Erythroblast (primary cell): ENCODE measurements around the gene GCLC.

Experiments used
- DNase-seq, 2 experiments: peaks; one replicate each; lab custom pipeline; 2025; lab: John Stamatoyannopoulos, UW
- GATA1 ChIP-seq: IDR thresholded peaks from 2 replicates; pipeline ENCODE4 v1.6.1; 2011; ENCODE audit warnings: low read depth, mild to moderate bottlenecking, control low read depth, low read length, moderate library complexity
- POLR2A ChIP-seq: IDR thresholded peaks from 2 replicates; pipeline ENCODE4 v1.6.1; 2011; ENCODE audit warnings: mild to moderate bottlenecking, low read length

GCLC gene

DNA sequence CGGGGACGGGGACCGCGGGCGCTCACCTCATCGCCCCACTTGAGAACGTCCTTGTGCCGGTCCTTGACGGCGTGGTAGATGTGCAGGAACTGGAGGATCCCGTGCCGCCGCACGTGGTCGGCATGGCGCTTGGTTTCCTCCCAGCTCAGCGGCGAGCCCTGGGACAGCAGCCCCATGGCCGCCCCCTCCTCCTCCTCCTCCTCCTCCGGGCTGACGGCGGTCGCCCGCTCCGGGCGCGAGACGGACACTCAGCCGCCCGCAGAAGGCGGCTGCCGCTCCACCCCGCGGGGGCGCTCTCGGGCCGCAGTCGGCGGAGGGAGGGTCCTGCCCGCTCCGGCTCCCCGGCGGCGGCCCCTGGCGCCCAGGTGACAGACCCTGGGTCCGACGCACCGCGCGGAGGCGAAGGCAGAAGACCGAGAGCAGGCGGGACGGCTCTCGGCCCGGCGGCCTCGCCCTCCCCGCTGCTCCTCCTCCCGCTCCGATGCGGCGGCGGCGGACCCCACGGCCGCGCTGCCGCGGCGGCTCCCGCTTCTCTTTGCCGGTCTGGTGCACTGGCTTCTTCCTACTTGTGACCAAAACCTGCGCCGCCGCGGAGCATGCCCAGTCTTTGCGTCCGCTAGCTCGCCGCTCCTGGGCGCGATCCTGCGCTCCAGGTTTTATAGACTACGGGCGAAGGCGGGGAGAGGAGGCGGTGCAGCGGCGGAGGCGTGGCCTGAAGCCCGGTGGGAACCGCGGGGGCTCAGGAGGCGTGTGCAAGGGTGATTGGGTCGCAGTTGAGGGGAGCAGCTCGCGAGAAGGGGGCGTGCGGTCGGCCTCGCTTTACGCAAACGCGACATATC is at the start of gene GCLC:
TSS of gene GCLC (minus strand) at position 632 of the 839 bp plus-strand sequence. CDS start at position 176, 456 bp downstream.
- TF ChIP-seq POLR2A (peak; percentile 94), GATA1 (no peak)
- DNase-seq: peak; percentile 95 to 96

- peak in 1 of 2 experiments; percentile 11 for DNase-seq
- no peak for TF ChIP-seq GATA1
- no peak for TF ChIP-seq POLR2A
These were observed 49.7 kb upstream of the GCLC start for GRCh38 chr6:53594596-53594995.

GRCh38 chr6:53593001-53593488 is 48.1 kb upstream of the GCLC start:
- no peak for TF ChIP-seq POLR2A
- TF ChIP-seq GATA1: no peak
- peak in 1 of 2 experiments; percentile 7 for DNase-seq

- TF ChIP-seq GATA1 (no peak), POLR2A (no peak)
- no peak for DNase-seq
These were observed 47.0 kb upstream of the GCLC start for GRCh38 chr6:53591873-53592272.

DNA sequence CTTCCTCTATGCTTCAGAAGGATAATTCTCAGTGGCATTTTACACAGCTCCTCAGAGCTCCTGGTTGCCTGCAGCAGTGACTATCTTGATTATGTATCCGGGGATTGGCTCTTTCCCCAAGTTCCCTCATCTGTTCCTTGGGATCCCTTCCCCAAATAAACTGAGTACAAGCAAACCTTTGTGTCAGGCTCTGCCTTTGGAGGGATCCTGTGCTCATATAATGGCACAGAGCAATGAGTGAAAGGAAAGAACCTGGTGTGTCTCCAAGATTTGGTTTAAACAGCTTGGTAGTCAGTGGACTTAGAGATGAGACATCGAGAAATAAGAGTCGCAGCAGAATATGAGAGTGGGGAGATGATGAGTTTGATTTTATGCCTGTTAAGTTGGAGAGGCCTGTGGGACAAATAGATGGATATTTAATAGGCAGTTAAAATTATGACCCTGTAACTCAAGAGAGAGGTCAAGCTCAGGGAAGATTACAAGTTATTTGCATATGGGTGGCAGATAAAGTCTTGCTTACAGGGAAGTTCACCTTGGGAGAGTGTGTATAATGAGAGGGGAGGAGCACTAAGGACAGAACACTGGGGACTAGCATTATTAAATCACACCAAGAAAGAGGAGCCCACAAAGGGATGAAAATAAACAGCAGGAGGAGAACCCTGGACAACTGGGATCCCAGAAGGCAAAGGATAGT is 44.1 kb upstream of the GCLC start:
- no peak for DNase-seq
- TF ChIP-seq POLR2A: no peak
- no peak for TF ChIP-seq GATA1

DNA sequence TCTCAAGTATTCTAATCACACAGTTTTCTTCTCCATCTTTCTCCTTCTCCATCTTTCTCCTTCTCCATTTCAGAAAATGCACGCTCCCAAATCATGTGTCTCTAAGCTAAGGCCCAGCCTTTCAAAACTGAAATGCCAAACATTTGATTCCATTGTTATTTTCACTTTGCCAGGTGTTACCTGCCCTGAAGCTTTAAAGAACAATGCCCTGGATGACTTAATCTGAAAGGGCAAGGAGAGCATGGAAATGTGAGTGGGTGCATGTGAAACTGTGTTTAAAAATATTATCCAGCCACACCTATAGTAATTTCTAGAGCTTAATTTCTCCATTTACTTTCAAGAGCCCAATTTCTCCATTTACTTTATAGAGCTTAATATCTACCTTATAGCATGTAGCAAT is 42.4 kb upstream of the GCLC start:
- no peak for DNase-seq
- TF ChIP-seq POLR2A (no peak), GATA1 (no peak)

DNA sequence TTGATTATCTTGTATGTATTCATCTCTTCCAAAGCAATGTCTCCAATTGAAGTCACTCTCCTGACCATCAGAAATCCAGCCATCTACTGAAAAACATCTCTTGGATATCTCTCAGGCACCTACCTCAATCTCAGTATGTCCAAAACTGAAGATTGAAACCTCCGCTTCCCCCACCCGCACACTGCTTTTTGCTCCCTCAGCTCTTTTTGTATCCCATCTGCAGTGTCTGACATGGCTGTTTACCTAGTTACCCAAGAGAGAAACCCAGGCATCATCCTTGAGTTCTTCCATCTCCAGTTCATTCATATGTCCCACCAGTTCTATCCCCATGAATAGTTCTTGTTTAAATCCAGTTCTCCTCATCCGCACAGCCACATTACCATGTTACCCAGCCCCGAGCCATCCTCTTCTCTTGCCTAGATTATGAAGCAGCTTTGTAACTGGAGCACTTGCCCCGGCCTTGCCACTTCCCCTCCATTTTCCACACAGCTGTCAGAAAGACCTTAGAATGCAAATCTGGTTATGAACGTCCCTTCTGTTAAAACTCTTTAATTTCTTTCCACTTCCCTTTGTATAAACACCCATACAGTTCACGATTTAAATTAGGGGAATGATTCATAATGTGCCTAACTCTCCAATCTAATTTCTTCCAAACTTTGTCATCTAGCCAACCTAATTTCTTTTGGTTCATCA is 40.5 kb upstream of the GCLC start:
- no peak for DNase-seq
- no peak for TF ChIP-seq POLR2A
- TF ChIP-seq GATA1: no peak

DNA sequence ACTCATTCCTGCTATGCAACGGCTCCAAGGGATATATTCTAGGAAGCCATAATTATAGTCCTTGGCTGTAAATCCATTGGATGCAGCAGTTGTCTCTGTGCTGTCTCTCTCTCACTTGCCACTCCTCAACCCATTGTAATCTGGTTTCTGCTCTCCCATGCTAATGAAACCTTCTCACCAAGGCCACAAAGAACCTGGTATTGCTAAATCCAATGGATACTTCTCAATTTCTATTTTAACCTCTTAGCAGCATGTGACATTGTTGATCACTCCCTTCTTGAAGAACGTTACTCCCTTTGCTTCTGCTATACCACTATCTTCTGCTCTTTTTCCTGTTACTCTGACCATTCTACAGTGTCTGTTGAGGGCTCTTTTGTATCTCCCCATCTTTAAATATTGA is 39.8 kb upstream of the GCLC start:
- TF ChIP-seq POLR2A (no peak), GATA1 (no peak)
- DNase-seq: no peak

- DNase-seq: no peak
- TF ChIP-seq GATA1: no peak
- TF ChIP-seq POLR2A: no peak
These were observed 38.5 kb upstream of the GCLC start for GRCh38 chr6:53583451-53583850.

GRCh38 chr6:53582963-53583362 is 38.1 kb upstream of the GCLC start:
- TF ChIP-seq POLR2A (no peak), GATA1 (no peak)
- DNase-seq: no peak

GRCh38 chr6:53581856-53582255 is 37.0 kb upstream of the GCLC start:
- DNase-seq: no peak

GRCh38 chr6:53581173-53581773 is 36.4 kb upstream of the GCLC start:
- DNase-seq: no peak
- TF ChIP-seq POLR2A (no peak), GATA1 (no peak)

More at GRCh38 chr6:53581856-53582255, 37.0 kb upstream of the GCLC start:
- TF ChIP-seq POLR2A: no peak
- no peak for TF ChIP-seq GATA1

DNA sequence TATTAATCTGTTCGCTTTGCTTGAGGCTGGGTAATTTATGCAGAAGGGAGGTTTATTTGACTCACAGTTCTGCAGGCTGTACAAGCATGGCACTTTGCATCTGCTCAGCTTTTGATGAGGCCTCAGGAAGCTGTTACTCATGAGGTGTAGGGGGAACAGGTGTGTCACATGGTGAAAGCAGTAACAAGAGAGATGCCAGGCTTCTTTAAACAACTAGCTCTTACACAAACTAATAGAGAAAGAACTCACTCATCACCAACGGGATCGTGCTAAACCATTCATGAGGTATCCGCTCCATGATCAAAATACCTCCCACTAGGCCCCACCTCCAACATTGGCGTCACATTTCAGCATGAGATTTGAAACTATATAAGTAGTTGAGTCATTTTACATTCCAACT is 34.4 kb upstream of the GCLC start:
- TF ChIP-seq GATA1 (no peak), POLR2A (no peak)
- DNase-seq: no peak
